CD14-positive monocyte (primary cell): ENCODE measurements around the gene CDK16. TPM values are rescaled to one million over a fixed set of nuclear protein-coding genes. Genes with fewer than 3 reads are reported as not detected.

ENCODE experiments used
- DNase-seq, 3 donors: peaks; one replicate each; pipeline ENCODE4 v3.0.0-alpha.2; 2011 to 2022
- H2AFZ ChIP-seq: 2 replicates; pipeline ENCODE4 v1.6.0; 2012; ENCODE audit warnings: mild to moderate bottlenecking, low read depth, low read length, inconsistent platforms; ENCODE audit not compliant: insufficient read depth, poor library complexity, severe bottlenecking
- H3K27ac ChIP-seq, 2 donors: 1 replicate in 1 of 2; 2 replicates in 1 of 2; pipeline ENCODE4 v1.5.1; 2012 to 2013; ENCODE audit warnings: low read length in 2 of 2, control low read depth in 1 of 2, inconsistent platforms in 1 of 2, low read depth in 1 of 2, mild to moderate bottlenecking in 1 of 2
- H3K27me3 ChIP-seq, 2 donors: one replicate each; pipeline versions ENCODE4 v1.6.0 to v1.6.1; 2011 to 2013; ENCODE audit warnings: low read length in 2 of 2; ENCODE audit not compliant: control insufficient read depth in 2 of 2, insufficient read depth in 2 of 2
- H3K36me3 ChIP-seq, 2 donors: replicated peaks in 1 of 2; 1 replicate in 1 of 2; 2 replicates in 1 of 2; pipeline versions ENCODE4 v1.5.1 to v1.6.1; 2012 to 2013; ENCODE audit warnings: low read length in 2 of 2, control low read depth in 1 of 2, inconsistent platforms in 1 of 2, mild to moderate bottlenecking in 1 of 2; ENCODE audit not compliant: insufficient read depth in 2 of 2, control insufficient read depth in 1 of 2
- H3K4me1 ChIP-seq, 2 donors: 1 replicate in 1 of 2; 2 replicates in 1 of 2; pipeline versions ENCODE4 v1.5.1 to v1.6.1; 2012 to 2013; ENCODE audit warnings: low read length in 2 of 2, control low read depth in 1 of 2, inconsistent platforms in 1 of 2, mild to moderate bottlenecking in 1 of 2, moderate library complexity in 1 of 2; ENCODE audit not compliant: insufficient read depth in 2 of 2, control insufficient read depth in 1 of 2
- H3K4me2 ChIP-seq: replicated peaks from 2 replicates; pipeline ENCODE3; 2012; ENCODE audit warnings: low read length, moderate library complexity, mild to moderate bottlenecking; ENCODE audit not compliant: poor library complexity, severe bottlenecking; ENCODE audit errors: extremely low read depth
- H3K4me3 ChIP-seq, 3 experiments: fragments of 200-600 bp in 1 of 3; sonication (generic) in 1 of 3; replicated peaks in 1 of 3; 1 replicate in 2 of 3; 2 replicates in 1 of 3; pipeline ENCODE4 v1.5.1; 2011 to 2013; ENCODE audit warnings: low read length in 3 of 3, mild to moderate bottlenecking in 3 of 3, control low read depth in 2 of 3, low read depth in 2 of 3, inconsistent platforms in 1 of 3, moderate library complexity in 1 of 3
- H3K79me2 ChIP-seq: 2 replicates; pipeline ENCODE4 v1.6.0; 2012; ENCODE audit warnings: mild to moderate bottlenecking, control low read depth, inconsistent platforms, low read length, moderate library complexity; ENCODE audit not compliant: insufficient read depth
- H3K9ac ChIP-seq: 2 replicates; pipeline ENCODE4 v1.6.0; 2017; ENCODE audit warnings: low read length, mild to moderate bottlenecking; ENCODE audit not compliant: insufficient read depth, poor library complexity, severe bottlenecking
- H3K9me3 ChIP-seq, 2 donors: replicated peaks in 1 of 2; 1 replicate in 1 of 2; 2 replicates in 1 of 2; pipeline versions ENCODE4 v1.5.1 to v1.6.1; 2012 to 2013; ENCODE audit warnings: low read length in 2 of 2, control low read depth in 1 of 2; ENCODE audit not compliant: control insufficient read depth in 1 of 2, insufficient read depth in 1 of 2
- H4K20me1 ChIP-seq: 2 replicates; pipeline ENCODE4 v1.6.0; 2012; ENCODE audit warnings: mild to moderate bottlenecking, low read length, control low read depth, moderate library complexity; ENCODE audit not compliant: insufficient read depth
- H3K27ac Mint-ChIP-seq, 7 donors: one replicate each; pipeline ENCODE4 v1.8.0; 2020; ENCODE audit warnings: mild to moderate bottlenecking in 7 of 7, mixed read lengths in 7 of 7, moderate library complexity in 6 of 7, inconsistent platforms in 2 of 7
- H3K27me3 Mint-ChIP-seq, 3 donors: one replicate each; pipeline ENCODE4 v1.8.0; 2021 to 2022; ENCODE audit warnings: low read depth in 3 of 3, mild to moderate bottlenecking in 3 of 3, mixed read lengths in 3 of 3, moderate library complexity in 3 of 3, inconsistent platforms in 1 of 3
- H3K36me3 Mint-ChIP-seq, 2 donors: one replicate each; pipeline ENCODE4 v1.8.0; 2020; ENCODE audit warnings: mixed read lengths in 2 of 2, inconsistent platforms in 1 of 2, mild to moderate bottlenecking in 1 of 2
- H3K4me1 Mint-ChIP-seq: one replicate; pipeline ENCODE4 v1.8.0; 2020; ENCODE audit warnings: mild to moderate bottlenecking, mixed read lengths
- H3K4me3 Mint-ChIP-seq, 2 donors: one replicate each; pipeline ENCODE4 v1.8.0; 2020; ENCODE audit warnings: mild to moderate bottlenecking in 2 of 2, mixed read lengths in 2 of 2, moderate library complexity in 1 of 2
- H3K9me3 Mint-ChIP-seq, 7 donors: one replicate each; pipeline ENCODE4 v1.8.0; 2020 to 2022; ENCODE audit warnings: mixed read lengths in 7 of 7, mild to moderate bottlenecking in 6 of 7, moderate library complexity in 6 of 7, inconsistent platforms in 2 of 7
- CTCF ChIP-seq: fragments of 200-600 bp; IDR thresholded peaks from one replicate; pipeline ENCODE4 v1.8.0; 2022; ENCODE audit warnings: antibody characterized with exemption, mild to moderate bottlenecking
- WGBS: methylation state at CpG from one replicate; pipeline ENCODE4 v1.1.5; 2013; ENCODE audit warnings: missing lambda C conversion rate; ENCODE audit not compliant: insufficient coverage; 5-methylcytosine and 5-hydroxymethylcytosine counted together
- intact Hi-C, 2 donors: fragments of 100-400 bp; cut with micrococcal nuclease; formaldehyde crosslinking; loops; one replicate each; pipeline versions ENCODE4 v1.15.0 to v1.15.1; 2023
- polyA plus RNA-seq, 3 donors: library from polyadenylated mRNA; depleted of rRNA in 1 of 3; unstranded in 2 of 3; stranded (reverse) in 1 of 3; fragments of 300-500 nt in 2 of 3; fragments of >200 nt in 1 of 3; fragmentation: Illumina TruSeq in 2 of 3; gene quantifications; 1 replicate in 2 of 3; 2 replicates in 1 of 3; pipeline ENCODE4 v1.2.3, GENCODE V29; 2012 to 2021

CDK16 gene
- polyA plus RNA-seq, 3 donors, result 7.3 to 97.4 (median 14.1) TPM

DNA sequence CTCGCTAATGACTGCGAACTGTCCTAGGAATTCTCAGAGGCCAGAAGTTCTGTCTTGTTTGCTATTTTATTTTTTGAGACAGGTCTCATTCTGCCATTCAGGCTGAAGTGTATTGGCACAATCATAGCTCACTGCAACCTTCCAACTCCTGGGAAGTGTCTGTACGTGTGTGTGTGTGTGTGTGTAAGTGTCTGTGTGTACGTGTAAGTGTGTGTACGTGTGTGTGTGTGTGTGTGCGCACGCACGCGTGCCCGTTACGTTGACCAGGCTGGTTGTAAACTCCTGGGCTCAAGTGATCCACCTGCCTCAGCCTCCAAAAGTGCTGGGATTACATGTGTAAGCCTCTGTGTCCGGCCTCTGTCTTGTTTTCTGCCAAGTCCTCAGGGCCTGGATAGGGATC lies 10.4 kb upstream of the CDK16 start:
- TF ChIP-seq CTCF, result no peak
- no peak overlapping the region for H3K27ac ChIP-seq
- intact Hi-C loops, result no loop called here
- H3K27me3 ChIP-seq, result no peaks in the 10 kb centered on the region
- H3K79me2 ChIP-seq, result peaks cover 3% of the 10 kb centered on the region
- no peaks in the 10 kb centered on the region for H3K9me3 ChIP-seq
- Mint-ChIP-seq H3K27ac (no peak overlapping the region), H3K27me3 (peaks cover 0 to 17% (median 0%) of the 10 kb centered on the region in 3 donors), H3K4me3 (no peak overlapping the region), H3K4me1 (no peaks in the 10 kb centered on the region), H3K36me3 (peaks cover 85 to 99% of the 10 kb centered on the region in 2 donors), H3K9me3 (peaks cover 0 to 4% (median 0%) of the 10 kb centered on the region in 7 donors)
- no peak for DNase-seq
- H3K4me2 ChIP-seq, result no peak overlapping the region
- H2AFZ ChIP-seq, result no peak overlapping the region
- H3K36me3 ChIP-seq, result peaks cover 88 to 100% of the 10 kb centered on the region in 2 donors
- no peak overlapping the region for H3K4me3 ChIP-seq
- no peaks in the 10 kb centered on the region for H3K4me1 ChIP-seq
- no peak overlapping the region for H3K9ac ChIP-seq
- H4K20me1 ChIP-seq, result peaks cover 72% of the 10 kb centered on the region
- WGBS, result 100% methylated on average over 1 of the region's 12 CpGs

- H3K27ac Mint-ChIP-seq, result peak overlapping the region in 3 of 7 donors; percentile 3 to 64 (median 26)
- no peak for DNase-seq
- no peaks in the 10 kb centered on the region for H3K4me1 ChIP-seq
- WGBS, result 97% methylated on average over 12 of the region's 16 CpGs
- H3K79me2 ChIP-seq, result peaks cover 3% of the 10 kb centered on the region
- H4K20me1 ChIP-seq, result peaks cover 61% of the 10 kb centered on the region
- peaks cover 0 to 4% (median 0%) of the 10 kb centered on the region in 7 donors for H3K9me3 Mint-ChIP-seq
- H3K36me3 Mint-ChIP-seq, result peaks cover 83 to 99% of the 10 kb centered on the region in 2 donors
- H3K4me1 Mint-ChIP-seq, result no peaks in the 10 kb centered on the region
- peaks cover 87 to 100% of the 10 kb centered on the region in 2 donors for H3K36me3 ChIP-seq
- H2AFZ ChIP-seq, result no peak overlapping the region
- intact Hi-C loops, result no loop called here
- H3K27me3 Mint-ChIP-seq, result peaks cover 0 to 16% (median 0%) of the 10 kb centered on the region in 3 donors
- H3K27me3 ChIP-seq, result no peaks in the 10 kb centered on the region
- no peak for TF ChIP-seq CTCF
- H3K4me3 Mint-ChIP-seq, result no peak overlapping the region
- H3K4me2 ChIP-seq, result no peak overlapping the region
- H3K9me3 ChIP-seq, result no peaks in the 10 kb centered on the region
- H3K27ac ChIP-seq, result no peak overlapping the region
- H3K4me3 ChIP-seq, result no peak overlapping the region
- no peak overlapping the region for H3K9ac ChIP-seq
These were observed 8.8 kb upstream of the CDK16 start for GRCh38 chrX:47209508-47210238.
